H1 (cell line): ENCODE measurements around the gene PTPRG. TPM values are rescaled to one million over a fixed set of nuclear protein-coding genes. Genes with fewer than 3 reads are reported as not detected.

Experiments used
- CTCF ChIA-PET: fragments of 300-600 bp; sonication (Branson Sonifier 250); formaldehyde crosslinking; loops from one replicate; lab custom pipeline; 2021; ENCODE audit not compliant: partially characterized antibody; lab: Charles Lee
- POLR2A ChIA-PET: fragments of 300-600 bp; sonication (Branson Sonifier 250); formaldehyde crosslinking; loops from one replicate; lab custom pipeline; 2021; ENCODE audit warnings: inconsistent platforms; ENCODE audit not compliant: partially characterized antibody; lab: Charles Lee
- DNase-seq, 2 experiments: peaks; one replicate each; pipeline versions ENCODE4 v3.0.0 to v3.0.0-alpha.2; 2010 to 2022; ENCODE audit warnings: low spot score in 2 of 2, low read depth in 1 of 2, mixed read lengths in 1 of 2
- FAIRE-seq: peaks from 2 replicates; lab custom pipeline; 2011; peaks lifted over from hg19 to GRCh38; lab: Jason Lieb, UNC
- H2AFZ ChIP-seq: 2 replicates; pipeline ENCODE4 v1.8.1; 2012; ENCODE audit warnings: low read length, inconsistent platforms
- H2AK5ac ChIP-seq: 2 replicates; pipeline ENCODE4 v1.6.1; 2013; ENCODE audit warnings: low read depth, low read length
- H2BK120ac ChIP-seq: replicated peaks from 2 replicates; pipeline ENCODE3; 2013; ENCODE audit warnings: low read depth, low read length, inconsistent platforms
- H2BK12ac ChIP-seq: 2 replicates; pipeline ENCODE4 v1.6.1; 2013; ENCODE audit warnings: low read depth, low read length
- H2BK15ac ChIP-seq: 2 replicates; pipeline ENCODE4 v1.6.1; 2013; ENCODE audit warnings: low read length
- H2BK20ac ChIP-seq: 2 replicates; pipeline ENCODE4 v1.6.1; 2013; ENCODE audit warnings: low read length
- H2BK5ac ChIP-seq: 2 replicates; pipeline ENCODE4 v1.6.1; 2013; ENCODE audit warnings: low read depth, low read length
- H3K14ac ChIP-seq: 2 replicates; pipeline ENCODE4 v1.6.1; 2013; ENCODE audit warnings: inconsistent platforms; ENCODE audit not compliant: insufficient read length
- H3K18ac ChIP-seq: 2 replicates; pipeline ENCODE4 v1.6.1; 2013; ENCODE audit warnings: low read length; ENCODE audit errors: extremely low read depth
- H3K23ac ChIP-seq: 2 replicates; pipeline ENCODE4 v1.6.1; 2013; ENCODE audit warnings: inconsistent platforms; ENCODE audit not compliant: insufficient read length
- H3K23me2 ChIP-seq: 2 replicates; pipeline ENCODE4 v1.6.1; 2013; ENCODE audit warnings: low read depth, low read length
- H3K27ac ChIP-seq: 2 replicates; pipeline ENCODE4 v1.6.1; 2011; ENCODE audit warnings: low read depth, low read length, inconsistent platforms
- H3K27me3 ChIP-seq, 4 experiments: replicated peaks in 1 of 4; 1 replicate in 1 of 4; 2 replicates in 3 of 4; pipeline versions ENCODE4 v1.6.1 to v1.8.1; 2011 to 2013; ENCODE audit warnings: low read length in 3 of 4, mild to moderate bottlenecking in 3 of 4, inconsistent platforms in 2 of 4, mixed read lengths in 2 of 4, moderate library complexity in 1 of 4; ENCODE audit not compliant: control insufficient read depth in 3 of 4, insufficient read depth in 3 of 4; ENCODE audit errors: extremely low read depth in 1 of 4
- H3K36me3 ChIP-seq, 4 experiments: 2 replicates each; pipeline versions ENCODE4 v1.6.1 to v1.8.1; 2011 to 2013; ENCODE audit warnings: mild to moderate bottlenecking in 4 of 4, low read length in 3 of 4, moderate library complexity in 2 of 4, control low read depth in 1 of 4, inconsistent platforms in 1 of 4; ENCODE audit not compliant: insufficient read depth in 4 of 4, control insufficient read depth in 2 of 4
- H3K4ac ChIP-seq: replicated peaks from 2 replicates; pipeline ENCODE3; 2013; ENCODE audit warnings: low read length, low read depth, mixed read lengths, inconsistent platforms; ENCODE audit not compliant: insufficient read length
- H3K4me1 ChIP-seq, 4 experiments: replicated peaks in 1 of 4; 1 replicate in 1 of 4; 2 replicates in 3 of 4; pipeline versions ENCODE4 v1.6.1 to v1.8.1; 2011 to 2013; ENCODE audit warnings: low read length in 3 of 4, inconsistent platforms in 2 of 4, mixed read lengths in 1 of 4; ENCODE audit not compliant: insufficient read depth in 4 of 4, control insufficient read depth in 3 of 4
- H3K4me2 ChIP-seq, 2 experiments: 2 replicates each; pipeline versions ENCODE4 v1.6.1 to v1.8.1; 2011 to 2013; ENCODE audit warnings: low read depth in 2 of 2, low read length in 2 of 2, control low read depth in 1 of 2, inconsistent platforms in 1 of 2, mild to moderate bottlenecking in 1 of 2; ENCODE audit not compliant: insufficient read depth in 1 of 2
- H3K4me3 ChIP-seq, 4 experiments: fragments of 200-600, 300-600 bp in 1 of 4; sonication (generic), shearing (Covaris generic), sonication (Bioruptor Twin) in 1 of 4; 2 replicates each; pipeline versions ENCODE4 v1.5.1 to v1.8.1; 2011 to 2016; ENCODE audit warnings: low read length in 4 of 4, low read depth in 3 of 4, control low read depth in 2 of 4, inconsistent platforms in 2 of 4, mild to moderate bottlenecking in 2 of 4, mixed read lengths in 1 of 4, moderate library complexity in 1 of 4; ENCODE audit not compliant: insufficient read depth in 2 of 4; ENCODE audit errors: extremely low read depth in 1 of 4
- H3K56ac ChIP-seq: replicated peaks from 2 replicates; pipeline ENCODE3; 2013; ENCODE audit warnings: low read depth, mild to moderate bottlenecking, mixed read lengths, low read length, inconsistent platforms; ENCODE audit not compliant: insufficient read length
- H3K79me1 ChIP-seq: 2 replicates; pipeline ENCODE4 v1.6.1; 2013; ENCODE audit warnings: low read depth, low read length, control low read depth
- H3K79me2 ChIP-seq, 2 experiments: 2 replicates each; pipeline versions ENCODE4 v1.6.1 to v1.8.1; 2012 to 2013; ENCODE audit warnings: low read length in 2 of 2, mild to moderate bottlenecking in 2 of 2, inconsistent platforms in 1 of 2; ENCODE audit not compliant: insufficient read depth in 2 of 2, control insufficient read depth in 1 of 2
- H3K9ac ChIP-seq, 4 experiments: replicated peaks in 1 of 4; 1 replicate in 1 of 4; 2 replicates in 3 of 4; pipeline versions ENCODE4 v1.6.1 to v1.8.1; 2011 to 2013; ENCODE audit warnings: low read depth in 3 of 4, low read length in 3 of 4, control low read depth in 2 of 4, mild to moderate bottlenecking in 2 of 4, moderate library complexity in 2 of 4, inconsistent platforms in 1 of 4; ENCODE audit errors: extremely low read depth in 1 of 4
- H3K9me3 ChIP-seq, 2 experiments: 2 replicates each; pipeline versions ENCODE4 v1.6.1 to v1.8.1; 2012 to 2013; ENCODE audit warnings: mild to moderate bottlenecking in 2 of 2, moderate library complexity in 2 of 2, control low read depth in 1 of 2, inconsistent platforms in 1 of 2, low read depth in 1 of 2, low read length in 1 of 2, mixed read lengths in 1 of 2; ENCODE audit not compliant: insufficient read depth in 2 of 2
- H4K20me1 ChIP-seq, 2 experiments: replicated peaks in 1 of 2; 2 replicates each; pipeline versions ENCODE3 to v1.8.1; 2011 to 2013; ENCODE audit warnings: inconsistent platforms in 2 of 2, low read length in 2 of 2, mild to moderate bottlenecking in 1 of 2; ENCODE audit not compliant: insufficient read depth in 2 of 2, control insufficient read depth in 1 of 2
- H4K5ac ChIP-seq: 2 replicates; pipeline ENCODE4 v1.6.1; 2013; ENCODE audit warnings: low read length, low read depth, mixed read lengths, inconsistent platforms; ENCODE audit not compliant: insufficient read length
- H4K8ac ChIP-seq: 2 replicates; pipeline ENCODE4 v1.8.0; 2013; ENCODE audit warnings: mild to moderate bottlenecking, moderate library complexity, low read length, inconsistent platforms; ENCODE audit not compliant: insufficient read depth; ENCODE audit errors: extremely low read depth
- H4K91ac ChIP-seq: replicated peaks from 2 replicates; pipeline ENCODE3; 2013; ENCODE audit warnings: low read length, mixed read lengths, inconsistent platforms; ENCODE audit not compliant: insufficient read length
- ATF3 ChIP-seq: IDR thresholded peaks from 2 replicates; pipeline ENCODE4 v1.6.1; 2011; ENCODE audit warnings: low read depth, mild to moderate bottlenecking, low read length; ENCODE audit not compliant: insufficient read depth
- FOSL1 ChIP-seq: IDR thresholded peaks from 2 replicates; pipeline ENCODE4 v1.6.1; 2011; ENCODE audit warnings: mild to moderate bottlenecking, low read depth, low read length, moderate library complexity; ENCODE audit not compliant: insufficient read depth
- HDAC2 ChIP-seq, 2 experiments: fragments of 300-600 bp in 1 of 2; sonication (generic) in 1 of 2; IDR thresholded peaks; 2 replicates each; pipeline ENCODE4 v1.6.1; 2011 to 2012; ENCODE audit warnings: low read depth in 2 of 2, low read length in 2 of 2, mild to moderate bottlenecking in 2 of 2, moderate library complexity in 2 of 2, borderline replicate concordance in 1 of 2, inconsistent platforms in 1 of 2
- KDM4A ChIP-seq: IDR thresholded peaks from one replicate; pipeline ENCODE4 v1.7.1; 2012; ENCODE audit warnings: low read depth, mild to moderate bottlenecking, moderate library complexity, low read length, inconsistent platforms; ENCODE audit not compliant: severe bottlenecking
- RNF2 ChIP-seq: fragments of 200-900, 300-1000 bp; sonication (generic); IDR thresholded peaks from 2 replicates; pipeline ENCODE4 v1.7.1; 2016; ENCODE audit warnings: borderline replicate concordance, low read depth, mild to moderate bottlenecking, antibody characterized with exemption, low read length; ENCODE audit not compliant: poor library complexity, severe bottlenecking; ENCODE audit errors: missing control alignments
- RXRA ChIP-seq: IDR thresholded peaks from 2 replicates; pipeline ENCODE4 v1.6.1; 2011; ENCODE audit warnings: low read depth, mild to moderate bottlenecking, low read length, moderate library complexity; ENCODE audit not compliant: insufficient read depth
- SUZ12 ChIP-seq: fragments of 200-600 bp; sonication (generic); IDR thresholded peaks from 2 replicates; pipeline ENCODE4 v1.6.1; 2012; ENCODE audit warnings: mild to moderate bottlenecking, inconsistent platforms, low read length, moderate library complexity, mixed read lengths
- YY1 ChIP-seq: IDR thresholded peaks from 2 replicates; pipeline ENCODE4 v1.6.1; 2011; ENCODE audit warnings: low read depth, mild to moderate bottlenecking, low read length
- WGBS, 2 experiments: shearing (Covaris generic) in 1 of 2; methylation state at CpG; one replicate each; pipeline versions ENCODE4 v1.1.6 to v1.1.7; 2013 to 2015; ENCODE audit warnings: low lambda C conversion rate in 2 of 2, mixed read lengths in 2 of 2, inconsistent platforms in 1 of 2, low coverage in 1 of 2, missing lambda C conversion rate in 1 of 2; ENCODE audit not compliant: insufficient replicate concordance in 2 of 2, insufficient coverage in 1 of 2, insufficient read length in 1 of 2; ENCODE audit errors: extremely low coverage in 1 of 2, missing lambda C conversion rate in 1 of 2; 5-methylcytosine and 5-hydroxymethylcytosine counted together
- polyA plus RNA-seq, 7 experiments: library from polyadenylated mRNA; depleted of rRNA in 3 of 7; stranded (reverse) in 5 of 7; unstranded in 2 of 7; fragments of >200 nt in 5 of 7; fragments of 200-250 nt in 2 of 7; gene quantifications; 1 replicate in 5 of 7; 2 replicates in 1 of 7; 4 replicates in 1 of 7; pipeline versions ENCODE4 v1.2.1 to v1.2.3, GENCODE V29; 2011 to 2013; ENCODE audit warnings: missing spikeins in 2 of 7, mixed read lengths in 2 of 7
- total RNA-seq: library from RNA; stranded (reverse); fragmentation: NEBNext Ultra II Directional; extraction: Animal tissue kit (Norgen Biotek cat#: 25700); gene quantifications from 2 replicates; pipeline ENCODE4 v1.2.1, GENCODE V29; 2021

Gene PTPRG
- total and polyA plus RNA-seq, 2 of the 8 experiments (the other 6 are each of a cell fraction or from before 2014, with no cell fraction given): 23.3 to 96.2 TPM

DNA sequence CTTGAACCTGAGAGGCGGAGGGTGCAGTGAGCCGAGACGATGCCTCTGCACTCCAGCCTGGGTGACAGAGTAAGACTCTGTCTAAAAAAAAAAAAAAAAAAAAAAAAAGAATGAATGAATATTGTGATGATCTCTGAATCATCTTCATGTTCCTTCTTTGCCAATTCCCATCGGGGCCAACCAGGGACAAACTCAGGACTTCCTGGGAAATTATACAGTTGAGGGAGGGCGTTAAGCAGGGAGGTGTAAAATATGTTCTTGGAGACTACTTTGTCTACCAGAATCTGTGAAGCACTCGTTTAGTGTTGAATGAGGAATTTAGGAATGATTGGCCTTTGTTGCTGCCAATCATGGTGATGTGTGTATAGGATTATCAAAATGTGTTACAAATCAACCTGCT is 210.6 kb downstream of the PTPRG start:
- no peaks in the 10 kb centered on the region for H3K23me2 ChIP-seq
- H3K36me3 ChIP-seq: no peaks in the 10 kb centered on the region
- H2BK20ac ChIP-seq: no peak overlapping the region
- H2AFZ ChIP-seq: no peak overlapping the region
- peaks cover 0 to 93% of the 10 kb centered on the region in 2 experiments; a peak in 3 of 4 replicates for H3K79me2 ChIP-seq
- H4K8ac ChIP-seq: no peak overlapping the region
- no peak overlapping the region for H3K9ac ChIP-seq
- WGBS, 2 experiments: 94% methylated on average over 6 of the region's 6 CpGs; no CpG with 5 or more reads in 1 of the 2 experiments
- no peak overlapping the region for H3K23ac ChIP-seq
- H3K14ac ChIP-seq: no peak overlapping the region
- H3K4me2 ChIP-seq: no peak overlapping the region
- H2AK5ac ChIP-seq: no peak overlapping the region
- no peak overlapping the region for H2BK5ac ChIP-seq
- H3K27ac ChIP-seq: no peak overlapping the region
- no peak overlapping the region for H2BK15ac ChIP-seq
- no peak for DNase-seq
- TF ChIP-seq KDM4A (no peak), FOSL1 (no peak), SUZ12 (no peak), YY1 (no peak), ATF3 (no peak), RXRA (no peak), HDAC2 (IDR thresholded peaks at IDR 0.05; ENCODE audit: borderline replicate concordance in 1 of 2, low read depth in 2 of 2, low read length in 2 of 2) (no peak), RNF2 (no peak)
- TF ChIP-seq, all 59 proteins: peak for 0
- Histone ChIP-seq H3K4me3 (no peak overlapping the region), H2BK120ac (no peak overlapping the region), H3K4me1 (peaks cover 0 to 7% (median 5%) of the 10 kb centered on the region in 4 experiments; a peak in 5 of 7 replicates), H3K27me3 (no peaks in the 10 kb centered on the region), H3K18ac (no peak overlapping the region), H4K5ac (no peak overlapping the region), H3K4ac (no peak overlapping the region), H4K20me1 (peaks cover 1 to 5% of the 10 kb centered on the region in 2 experiments), H3K9me3 (no peaks in the 10 kb centered on the region), H2BK12ac (no peak overlapping the region), H3K56ac (no peak overlapping the region), H4K91ac (no peak overlapping the region), H3K79me1 (peaks cover 6% of the 10 kb centered on the region)
- no peak for FAIRE-seq
- ChIA-PET POLR2A (no interaction called here), CTCF (no interaction called here)
